HepG2 (cell line): ENCODE data around the gene TMEM44. TPM values are rescaled to one million over a fixed set of nuclear protein-coding genes. Genes with fewer than 3 reads are reported as not detected.
A peak's percentile ranks its signal among the peaks of the same experiment; 100 is the strongest.

ENCODE experiments used
- ARNT2 ChIP-seq: sonication (generic); formaldehyde crosslinking; IDR thresholded peaks from 2 replicates; pipeline ENCODE4 v1.8.0; 2022; ENCODE audit warnings: mild to moderate bottlenecking, low read depth, missing genetic modification reagents, moderate library complexity
- BCL3 ChIP-seq: sonication (generic); formaldehyde crosslinking; IDR thresholded peaks from 2 replicates; pipeline ENCODE4 v1.5.1; 2020; ENCODE audit warnings: mild to moderate bottlenecking, missing genetic modification reagents, moderate library complexity
- CREBL2 ChIP-seq: sonication (generic); formaldehyde crosslinking; IDR thresholded peaks from 2 replicates; pipeline ENCODE4 v1.8.1; 2023; ENCODE audit warnings: missing genetic modification reagents, mild to moderate bottlenecking, borderline replicate concordance
- HINFP ChIP-seq: sonication (generic); formaldehyde crosslinking; IDR thresholded peaks from 2 replicates; pipeline ENCODE4 v1.4.0; 2020; ENCODE audit warnings: low read depth, mild to moderate bottlenecking, missing genetic modification reagents
- MXI1 ChIP-seq: IDR thresholded peaks from 3 replicates; pipeline ENCODE4 v1.6.1; 2012; ENCODE audit warnings: low read depth, low read length, inconsistent platforms, borderline replicate concordance
- REPIN1 ChIP-seq: sonication (generic); formaldehyde crosslinking; IDR thresholded peaks from 2 replicates; pipeline ENCODE4 v1.8.0; 2022; ENCODE audit warnings: missing genetic modification reagents, low read depth, mild to moderate bottlenecking, borderline replicate concordance
- SNAI1 ChIP-seq: sonication (generic); formaldehyde crosslinking; IDR thresholded peaks from 2 replicates; pipeline ENCODE4 v1.5.0; 2020; ENCODE audit warnings: mild to moderate bottlenecking, missing genetic modification reagents, borderline replicate concordance
- SOX5 ChIP-seq: IDR thresholded peaks from 2 replicates; pipeline ENCODE4 v1.6.1; 2016; ENCODE audit warnings: borderline replicate concordance
- TBX3 ChIP-seq: fragments of 450-650 bp; IDR thresholded peaks from 2 replicates; pipeline ENCODE4 v1.6.1; 2017; ENCODE audit warnings: antibody characterized with exemption, mild to moderate bottlenecking, inconsistent platforms, borderline replicate concordance
- THRA ChIP-seq: sonication (generic); formaldehyde crosslinking; IDR thresholded peaks from 2 replicates; pipeline ENCODE4 v1.4.0; 2020; ENCODE audit warnings: missing genetic modification reagents, borderline replicate concordance
- ZNF263 ChIP-seq: sonication (generic); formaldehyde crosslinking; IDR thresholded peaks from 2 replicates; pipeline ENCODE4 v1.4.0; 2020; ENCODE audit warnings: missing genetic modification reagents
- ZNF446 ChIP-seq: sonication (generic); formaldehyde crosslinking; IDR thresholded peaks from 2 replicates; pipeline ENCODE4 v1.5.0; 2020; ENCODE audit warnings: mild to moderate bottlenecking, missing genetic modification reagents
- ZNF569 ChIP-seq: sonication (generic); formaldehyde crosslinking; IDR thresholded peaks from 2 replicates; pipeline ENCODE4 v1.5.0; 2020; ENCODE audit warnings: mild to moderate bottlenecking, missing genetic modification reagents, moderate library complexity, borderline replicate concordance
- ZNF577 ChIP-seq: sonication (generic); formaldehyde crosslinking; IDR thresholded peaks from 2 replicates; pipeline ENCODE4 v1.4.0; 2020; ENCODE audit warnings: mild to moderate bottlenecking, low read depth, missing genetic modification reagents, borderline replicate concordance
- ZNF670 ChIP-seq: sonication (generic); formaldehyde crosslinking; IDR thresholded peaks from 2 replicates; pipeline ENCODE4 v1.8.0; 2022; ENCODE audit warnings: mild to moderate bottlenecking, missing genetic modification reagents, borderline replicate concordance
- ZNF746 ChIP-seq: sonication (generic); formaldehyde crosslinking; IDR thresholded peaks from 2 replicates; pipeline ENCODE4 v1.8.0; 2022; ENCODE audit warnings: mild to moderate bottlenecking, missing genetic modification reagents
- ZNF768 ChIP-seq: sonication (generic); formaldehyde crosslinking; IDR thresholded peaks from 2 replicates; pipeline ENCODE4 v1.4.0; 2020; ENCODE audit warnings: missing genetic modification reagents
- polyA plus RNA-seq, 8 experiments: library from polyadenylated mRNA; depleted of rRNA in 3 of 8; stranded (reverse) in 7 of 8; unstranded in 1 of 8; fragments of >200 nt; fragmentation: Illumina TruSeq in 4 of 8; extraction: Trizol in 4 of 8; gene quantifications; 2 replicates each; pipeline versions ENCODE4 v1.2.1 to v1.2.3, GENCODE V29; 2011 to 2016; ENCODE audit warnings: low read depth in 4 of 8, missing spikeins in 1 of 8, mixed read lengths in 1 of 8; ENCODE audit not compliant: insufficient read depth in 1 of 8
- total RNA-seq, 5 experiments: library from RNA; depleted of rRNA; stranded (reverse); fragments of >200 nt; fragmentation: Illumina TruSeq; extraction: Trizol; gene quantifications; 2 replicates each; pipeline ENCODE4 v1.2.3, GENCODE V29; 2016; ENCODE audit warnings: low read depth in 1 of 5
- TF ChIP-seq, protein P1 (sequence below): sonication (generic); formaldehyde crosslinking; IDR thresholded peaks from 2 replicates; pipeline ENCODE4; 2020; ENCODE audit warnings: missing genetic modification reagents, mild to moderate bottlenecking, borderline replicate concordance
- TF ChIP-seq, protein P2 (sequence below): sonication (generic); formaldehyde crosslinking; IDR thresholded peaks from 2 replicates; pipeline ENCODE4 v1.5.1; 2020; ENCODE audit warnings: missing genetic modification reagents, mild to moderate bottlenecking, borderline replicate concordance

TMEM44 gene
- total and polyA plus RNA-seq, 2 of the 13 experiments (the other 11 are each of a cell fraction or from before 2014, with no cell fraction given): 7.3 to 13.8 TPM

DNA sequence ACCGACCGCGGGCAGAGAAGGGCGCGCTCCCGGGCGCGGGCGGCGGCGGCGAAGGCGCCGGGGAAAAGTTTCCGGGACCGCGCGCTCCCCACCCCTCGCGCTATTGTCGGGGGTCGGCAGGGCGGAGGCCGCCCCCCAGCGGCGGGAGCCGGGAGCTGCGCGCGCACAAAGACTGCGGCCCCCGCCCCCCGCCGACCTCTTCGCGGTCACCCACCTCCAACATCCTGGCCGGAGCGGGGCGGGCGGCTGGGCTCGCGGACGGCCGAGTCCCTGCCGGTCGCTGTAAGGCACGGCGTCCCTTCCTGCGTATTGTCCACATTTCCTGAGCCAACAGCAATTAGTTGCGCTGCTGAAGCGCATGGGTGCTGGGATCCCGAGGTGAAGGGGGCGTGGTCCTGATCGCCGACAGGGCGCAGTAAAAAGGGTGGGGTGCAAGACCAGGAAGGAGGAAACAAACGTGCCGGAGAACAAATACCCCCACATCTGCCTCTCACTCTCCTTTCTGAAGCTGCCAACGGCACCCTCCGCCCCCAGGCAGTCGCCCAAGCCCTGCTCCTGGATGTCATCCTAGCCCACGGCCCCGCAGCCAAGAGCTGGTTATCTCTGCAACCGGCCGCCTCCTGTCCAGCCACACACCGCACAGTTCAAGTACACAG lies at the start of gene TMEM44 (continued):
- TF ChIP-seq BCL3 (no peak), TBX3 (peak; percentile 75; the same call in 1 of the 2 replicates), MXI1 (peak; percentile 65; the same call in 1 of the 3 replicates), SOX5 (CRISPR knock-in tag) (peak; percentile 38; the same call in 1 of the 2 replicates), ZNF670 (no peak), ZNF263 (CRISPR knock-in tag) (no peak; the same call in 1 of the 2 replicates), ZNF746 (CRISPR knock-in tag) (0 out of 2 replicates have a peak, but pooled peaks have one; percentile 58), SNAI1 (CRISPR knock-in tag) (no peak), REPIN1 (CRISPR knock-in tag) (peak; percentile 76; the same call in 1 of the 2 replicates), ZNF569 (CRISPR knock-in tag) (no peak), CREBL2 (no peak), ZNF768 (CRISPR knock-in tag) (no peak), ZNF577 (CRISPR knock-in tag) (no peak), THRA (peak; percentile 59), ARNT2 (CRISPR knock-in tag) (peak; percentile 51; the same call in 1 of the 2 replicates), HINFP (0 out of 2 replicates have a peak, but pooled peaks have one; percentile 75), ZNF446 (peak; percentile 50)
- TF ChIP-seq, protein P1, sequence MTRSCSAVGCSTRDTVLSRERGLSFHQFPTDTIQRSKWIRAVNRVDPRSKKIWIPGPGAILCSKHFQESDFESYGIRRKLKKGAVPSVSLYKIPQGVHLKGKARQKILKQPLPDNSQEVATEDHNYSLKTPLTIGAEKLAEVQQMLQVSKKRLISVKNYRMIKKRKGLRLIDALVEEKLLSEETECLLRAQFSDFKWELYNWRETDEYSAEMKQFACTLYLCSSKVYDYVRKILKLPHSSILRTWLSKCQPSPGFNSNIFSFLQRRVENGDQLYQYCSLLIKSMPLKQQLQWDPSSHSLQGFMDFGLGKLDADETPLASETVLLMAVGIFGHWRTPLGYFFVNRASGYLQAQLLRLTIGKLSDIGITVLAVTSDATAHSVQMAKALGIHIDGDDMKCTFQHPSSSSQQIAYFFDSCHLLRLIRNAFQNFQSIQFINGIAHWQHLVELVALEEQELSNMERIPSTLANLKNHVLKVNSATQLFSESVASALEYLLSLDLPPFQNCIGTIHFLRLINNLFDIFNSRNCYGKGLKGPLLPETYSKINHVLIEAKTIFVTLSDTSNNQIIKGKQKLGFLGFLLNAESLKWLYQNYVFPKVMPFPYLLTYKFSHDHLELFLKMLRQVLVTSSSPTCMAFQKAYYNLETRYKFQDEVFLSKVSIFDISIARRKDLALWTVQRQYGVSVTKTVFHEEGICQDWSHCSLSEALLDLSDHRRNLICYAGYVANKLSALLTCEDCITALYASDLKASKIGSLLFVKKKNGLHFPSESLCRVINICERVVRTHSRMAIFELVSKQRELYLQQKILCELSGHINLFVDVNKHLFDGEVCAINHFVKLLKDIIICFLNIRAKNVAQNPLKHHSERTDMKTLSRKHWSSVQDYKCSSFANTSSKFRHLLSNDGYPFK: peak; percentile 15; the same call in 1 of the 2 replicates
- TF ChIP-seq, protein P2, sequence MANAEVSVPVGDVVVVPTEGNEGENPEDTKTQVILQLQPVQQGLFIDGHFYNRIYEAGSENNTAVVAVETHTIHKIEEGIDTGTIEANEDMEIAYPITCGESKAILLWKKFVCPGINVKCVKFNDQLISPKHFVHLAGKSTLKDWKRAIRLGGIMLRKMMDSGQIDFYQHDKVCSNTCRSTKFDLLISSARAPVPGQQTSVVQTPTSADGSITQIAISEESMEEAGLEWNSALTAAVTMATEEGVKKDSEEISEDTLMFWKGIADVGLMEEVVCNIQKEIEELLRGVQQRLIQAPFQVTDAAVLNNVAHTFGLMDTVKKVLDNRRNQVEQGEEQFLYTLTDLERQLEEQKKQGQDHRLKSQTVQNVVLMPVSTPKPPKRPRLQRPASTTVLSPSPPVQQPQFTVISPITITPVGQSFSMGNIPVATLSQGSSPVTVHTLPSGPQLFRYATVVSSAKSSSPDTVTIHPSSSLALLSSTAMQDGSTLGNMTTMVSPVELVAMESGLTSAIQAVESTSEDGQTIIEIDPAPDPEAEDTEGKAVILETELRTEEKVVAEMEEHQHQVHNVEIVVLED: no peak; the same call in 1 of the 2 replicates
